Ovary (tissue), 9 donors: ENCODE results near the gene TBX4. TPM values are rescaled to one million over a fixed set of nuclear protein-coding genes. Genes with fewer than 3 reads are reported as not detected.

Experiments
- DNase-seq, 5 donors: peaks; one replicate each; pipeline ENCODE4 v3.0.0-alpha.2; 2019 to 2020
- H3K27ac ChIP-seq, 2 donors: fragments of 200-600 bp; one replicate each; pipeline versions ENCODE4 v1.5.1 to v1.8.0; 2019 to 2022
- H3K27me3 ChIP-seq: fragments of 200-600 bp; one replicate; pipeline ENCODE4 v1.8.0; 2022
- H3K36me3 ChIP-seq: fragments of 200-600 bp; sonication (generic); one replicate; pipeline ENCODE4 v1.5.1; 2019
- H3K4me1 ChIP-seq: one replicate; pipeline ENCODE4 v1.8.1; 2013; ENCODE audit warnings: mild to moderate bottlenecking, moderate library complexity; ENCODE audit not compliant: insufficient read depth
- H3K4me3 ChIP-seq: fragments of 200-600 bp; sonication (generic); one replicate; pipeline ENCODE4 v1.5.1; 2017
- H3K9me3 ChIP-seq, 2 donors: fragments of 200-600 bp in 1 of 2; sonication (generic) in 1 of 2; one replicate each; pipeline versions ENCODE4 v1.5.1 to v1.8.1; 2013 to 2019; ENCODE audit warnings: mild to moderate bottlenecking in 1 of 2, moderate library complexity in 1 of 2
- EP300 ChIP-seq: sonication (generic); formaldehyde crosslinking; IDR thresholded peaks from one replicate; pipeline ENCODE4 v1.6.1; 2017; ENCODE audit warnings: antibody characterized with exemption
- POLR2A ChIP-seq: fragments of 450-650 bp; IDR thresholded peaks from one replicate; pipeline ENCODE4 v1.6.1; 2017; ENCODE audit warnings: antibody characterized with exemption, mild to moderate bottlenecking, moderate library complexity
- WGBS, 3 donors: extraction: QIAGEN DNeasy Blood & Tissue Kit in 1 of 3; methylation state at CpG; one replicate each; pipeline versions ENCODE4 v1.1.5 to v1.1.7; 2013 to 2017; 5-methylcytosine and 5-hydroxymethylcytosine counted together
- intact Hi-C, 4 donors: fragments of 100-400 bp; cut with DNase I; formaldehyde crosslinking; loops; one replicate each; pipeline versions ENCODE4 v1.11.0 to v1.15.1; 2022 to 2023
- polyA plus RNA-seq, 2 donors: library from polyadenylated mRNA; stranded (reverse); fragments of 200-250 nt in 1 of 2; fragments of 350-450 nt in 1 of 2; fragmentation: Illumina TruSeq in 1 of 2; extraction: RNeasy Lipid Tissue Mini Kit (QIAGEN cat#74804) in 1 of 2; gene quantifications; one replicate each; pipeline ENCODE4 v1.2.3, GENCODE V29; 2013 to 2014
- total RNA-seq, 7 donors: library from RNA; depleted of rRNA in 2 of 7; stranded (reverse); fragments of >200 nt in 2 of 7; fragmentation: NEBNext Ultra II Directional in 3 of 7; extraction: Animal tissue kit (Norgen Biotek cat#: 25700) in 3 of 7; gene quantifications; one replicate each; pipeline versions ENCODE4 v1.1.0 to v1.2.4, GENCODE V29; 2016 to 2023
- TF ChIP-seq, protein P1 (sequence below), 3 donors: fragments of 450-650 bp in 2 of 3; fragments of 200-600 bp in 1 of 3; IDR thresholded peaks; one replicate each; pipeline versions ENCODE4 v1.5.1 to v1.8.0; 2016 to 2022; ENCODE audit warnings: antibody characterized with exemption in 3 of 3, mild to moderate bottlenecking in 1 of 3
- donor health status: DM: no; HTN: no; CAD: no; lungs with moderate emphysema.
- donor health status: DM: no; HTN: no; CAD: no.
- donor health status: Bipolar disorder and iron deficiency.
- donor health status: DM: yes; HTN: yes; CAD: no.
- donor health status: DM: no; HTN: no; CAD: no.
- donor health status: DM: yes; HTN: yes; CAD: no.

Gene TBX4
- total and polyA plus RNA-seq, 9 donors: 0.18 TPM; not detected in 8

DNA sequence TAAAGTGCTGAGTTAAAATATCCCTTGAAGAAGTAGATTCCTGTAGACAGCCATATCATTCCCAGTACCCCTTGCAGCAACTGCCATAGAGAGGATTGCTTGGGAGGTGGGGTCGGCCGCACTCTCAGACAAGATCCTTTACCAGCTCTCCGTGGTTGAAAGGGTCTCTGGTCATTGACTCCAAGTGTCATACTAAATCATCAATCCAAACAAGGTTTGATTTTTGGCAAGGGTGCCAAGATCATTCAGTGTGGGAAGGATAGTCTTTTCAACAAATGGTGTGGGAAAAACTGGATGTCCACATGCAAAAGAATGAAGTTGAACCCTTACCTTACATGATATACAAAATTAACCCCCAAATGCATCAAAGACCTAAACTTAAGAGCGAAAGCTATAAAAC is 30.8 kb upstream of the TBX4 start:
- intact Hi-C loops: no loop called here
- no peak overlapping the region for H3K27ac ChIP-seq
- H3K9me3 ChIP-seq: no peaks in the 10 kb centered on the region
- H3K27me3 ChIP-seq: no peaks in the 10 kb centered on the region
- no peak overlapping the region for H3K4me3 ChIP-seq
- TF ChIP-seq POLR2A (no peak), EP300 (no peak)
- TF ChIP-seq, protein P1, sequence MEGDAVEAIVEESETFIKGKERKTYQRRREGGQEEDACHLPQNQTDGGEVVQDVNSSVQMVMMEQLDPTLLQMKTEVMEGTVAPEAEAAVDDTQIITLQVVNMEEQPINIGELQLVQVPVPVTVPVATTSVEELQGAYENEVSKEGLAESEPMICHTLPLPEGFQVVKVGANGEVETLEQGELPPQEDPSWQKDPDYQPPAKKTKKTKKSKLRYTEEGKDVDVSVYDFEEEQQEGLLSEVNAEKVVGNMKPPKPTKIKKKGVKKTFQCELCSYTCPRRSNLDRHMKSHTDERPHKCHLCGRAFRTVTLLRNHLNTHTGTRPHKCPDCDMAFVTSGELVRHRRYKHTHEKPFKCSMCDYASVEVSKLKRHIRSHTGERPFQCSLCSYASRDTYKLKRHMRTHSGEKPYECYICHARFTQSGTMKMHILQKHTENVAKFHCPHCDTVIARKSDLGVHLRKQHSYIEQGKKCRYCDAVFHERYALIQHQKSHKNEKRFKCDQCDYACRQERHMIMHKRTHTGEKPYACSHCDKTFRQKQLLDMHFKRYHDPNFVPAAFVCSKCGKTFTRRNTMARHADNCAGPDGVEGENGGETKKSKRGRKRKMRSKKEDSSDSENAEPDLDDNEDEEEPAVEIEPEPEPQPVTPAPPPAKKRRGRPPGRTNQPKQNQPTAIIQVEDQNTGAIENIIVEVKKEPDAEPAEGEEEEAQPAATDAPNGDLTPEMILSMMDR (IDR thresholded peaks at IDR 0.05): no peak
- H3K36me3 ChIP-seq: no peaks in the 10 kb centered on the region
- WGBS, 3 donors: 76 to 82% (median 80%) methylated on average over 4 of the region's 4 CpGs
- no peak for DNase-seq
- H3K4me1 ChIP-seq: peaks cover 3% of the 10 kb centered on the region

DNA sequence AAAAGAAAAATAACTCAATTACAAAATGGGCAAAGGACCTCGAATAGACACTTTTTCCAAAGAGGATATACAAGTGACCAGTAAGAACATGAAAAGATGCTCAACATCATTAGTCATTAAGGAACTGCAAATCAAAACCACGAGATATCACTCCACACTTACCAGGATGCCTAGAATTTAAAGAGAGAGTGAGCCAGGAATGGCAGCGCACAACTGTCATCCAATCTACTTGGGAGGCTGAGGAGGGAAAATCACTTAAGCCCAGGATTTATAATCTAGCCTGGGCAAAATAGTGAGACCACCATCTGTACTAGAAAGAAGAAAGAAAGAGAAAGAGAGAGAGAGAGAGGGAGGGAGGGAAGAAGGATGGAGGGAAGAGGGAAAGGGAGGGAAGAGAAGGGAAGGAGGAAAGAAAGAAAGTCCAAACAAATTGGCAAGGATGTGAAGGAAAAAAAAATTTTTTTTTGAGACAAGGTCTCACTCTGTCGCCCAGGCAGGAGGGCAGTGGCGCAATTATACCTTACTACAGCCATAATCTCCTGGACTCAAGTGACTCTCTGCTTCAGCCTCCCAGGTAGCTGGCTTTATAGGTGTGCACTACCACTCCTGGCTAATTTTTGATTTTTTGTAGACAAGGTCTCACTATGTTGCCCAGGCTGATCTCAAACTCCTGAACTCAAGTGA is 30.0 kb upstream of the TBX4 start:
- TF ChIP-seq POLR2A (no peak), EP300 (no peak)
- TF ChIP-seq, protein P1 (IDR thresholded peaks at IDR 0.05): no peak
- intact Hi-C loops: no loop called here
- Histone ChIP-seq H3K36me3 (no peaks in the 10 kb centered on the region), H3K4me1 (no peaks in the 10 kb centered on the region), H3K9me3 (no peaks in the 10 kb centered on the region), H3K4me3 (no peak overlapping the region), H3K27me3 (no peaks in the 10 kb centered on the region), H3K27ac (no peak overlapping the region)
- WGBS, 3 donors: 61 to 67% (median 61%) methylated on average over 5 of the region's 5 CpGs
- DNase-seq: no peak

DNA sequence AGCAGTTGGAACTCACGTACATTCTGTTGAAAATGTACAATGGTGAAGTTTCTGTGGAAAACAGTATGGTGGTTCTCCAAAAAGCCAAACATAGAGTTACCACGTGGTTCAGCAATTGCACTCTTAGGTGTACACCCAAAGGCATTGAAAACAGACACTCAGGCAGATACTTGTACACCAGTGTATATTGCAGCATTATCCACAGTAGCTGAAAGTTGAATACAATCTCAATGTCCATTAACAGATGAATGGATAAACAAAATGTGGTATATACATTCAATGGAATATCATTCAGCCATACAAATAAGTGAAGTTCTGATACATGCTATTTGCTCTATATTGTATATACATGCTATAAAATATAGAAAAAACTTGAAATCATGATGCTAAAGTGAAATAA is 29.4 kb upstream of the TBX4 start:
- DNase-seq: no peak
- Histone ChIP-seq H3K36me3 (no peaks in the 10 kb centered on the region), H3K9me3 (no peaks in the 10 kb centered on the region), H3K4me3 (no peak overlapping the region), H3K4me1 (no peaks in the 10 kb centered on the region), H3K27me3 (no peaks in the 10 kb centered on the region), H3K27ac (no peak overlapping the region)
- TF ChIP-seq EP300 (no peak), POLR2A (no peak)
- TF ChIP-seq, protein P1 (IDR thresholded peaks at IDR 0.05): no peak
- intact Hi-C loops: no loop called here
- 36 to 67% (median 49%) methylated on average over 2 of the region's 2 CpGs for WGBS, 3 donors

DNA sequence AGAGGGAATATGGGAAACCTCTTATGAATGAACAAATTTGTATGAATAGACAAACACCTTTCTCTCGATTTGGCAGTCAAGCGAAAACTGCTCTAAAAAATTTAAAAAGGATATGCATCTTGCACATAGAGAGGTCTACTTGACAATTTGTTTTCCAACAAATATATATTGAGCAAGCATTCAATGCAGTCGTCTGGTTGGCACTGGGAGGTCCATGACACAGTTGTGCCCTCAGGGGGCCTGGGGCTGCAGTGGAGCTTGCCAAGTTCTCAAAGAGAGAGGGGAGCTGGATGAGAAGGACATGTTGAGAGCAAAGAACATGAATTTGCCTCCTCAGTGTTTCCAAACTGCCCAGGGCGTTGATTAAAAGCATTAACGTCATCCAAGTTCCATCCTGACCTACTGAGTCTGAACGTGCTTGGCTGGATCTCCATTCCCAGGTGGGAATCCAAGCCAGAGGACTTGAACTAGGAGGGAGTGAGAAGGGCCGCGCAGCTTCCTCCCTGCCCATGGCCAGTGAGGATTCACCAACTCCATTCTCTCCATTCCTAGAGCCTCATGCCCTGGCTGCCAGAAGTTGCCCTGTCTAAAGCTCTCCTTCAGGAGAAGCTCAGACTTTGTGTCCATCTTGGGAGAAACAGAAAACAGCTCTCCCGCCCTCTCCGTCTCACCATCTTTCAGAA is 28.1 kb upstream of the TBX4 start:
- intact Hi-C loops: no loop called here
- Histone ChIP-seq H3K36me3 (no peaks in the 10 kb centered on the region), H3K4me1 (no peaks in the 10 kb centered on the region), H3K27ac (no peak overlapping the region), H3K27me3 (no peaks in the 10 kb centered on the region), H3K9me3 (no peaks in the 10 kb centered on the region), H3K4me3 (no peak overlapping the region)
- no peak for DNase-seq
- TF ChIP-seq, protein P1 (IDR thresholded peaks at IDR 0.05): no peak
- TF ChIP-seq EP300 (no peak), POLR2A (no peak)
- 76 to 81% (median 81%) methylated on average over 10 of the region's 10 CpGs for WGBS, 3 donors
